Epithelial cell of esophagus (primary cell): Measurements from ENCODE around the gene DUSP16.

Experiments used
- DNase-seq: peaks from one replicate; pipeline ENCODE4 v3.0.0; 2010; ENCODE audit warnings: low read depth
- H3K4me3 ChIP-seq: 2 replicates; pipeline ENCODE4 v1.5.1; 2011; ENCODE audit warnings: mild to moderate bottlenecking, low read length, control low read depth
- CTCF ChIP-seq: IDR thresholded peaks from 2 replicates; pipeline ENCODE4 v1.5.1; 2011; ENCODE audit warnings: low read depth, mild to moderate bottlenecking, low read length, control low read depth, inconsistent platforms; ENCODE audit not compliant: insufficient read depth; ENCODE audit errors: missing control alignments

The DUSP16 gene

DNA sequence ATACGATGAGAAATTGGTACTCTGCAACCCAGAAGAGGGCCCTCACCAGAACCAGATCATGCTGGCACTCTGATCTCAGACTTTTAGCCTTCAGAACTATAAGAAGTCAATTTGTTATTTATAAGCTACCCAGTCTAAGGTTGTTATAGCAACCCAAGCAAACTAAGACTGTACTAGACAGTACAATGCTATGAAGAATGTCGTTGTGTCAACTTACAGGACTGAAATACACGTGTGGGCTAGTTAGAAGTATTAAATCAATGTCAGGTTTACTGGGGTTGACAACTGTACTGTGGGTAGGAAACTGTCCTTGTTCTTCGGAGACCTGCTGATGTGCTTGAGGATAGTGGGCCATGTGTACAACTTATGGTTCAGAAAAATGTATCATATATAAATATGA is 19.7 kb downstream of the DUSP16 start:
- no peak for DNase-seq
- no peak for TF ChIP-seq CTCF
- no peak overlapping the region for H3K4me3 ChIP-seq

- no peak for DNase-seq
- H3K4me3 ChIP-seq = no peak overlapping the region
- no peak for TF ChIP-seq CTCF
Measured at GRCh38 chr12:12542286-12542685, 20.4 kb downstream of the DUSP16 start.

DNA sequence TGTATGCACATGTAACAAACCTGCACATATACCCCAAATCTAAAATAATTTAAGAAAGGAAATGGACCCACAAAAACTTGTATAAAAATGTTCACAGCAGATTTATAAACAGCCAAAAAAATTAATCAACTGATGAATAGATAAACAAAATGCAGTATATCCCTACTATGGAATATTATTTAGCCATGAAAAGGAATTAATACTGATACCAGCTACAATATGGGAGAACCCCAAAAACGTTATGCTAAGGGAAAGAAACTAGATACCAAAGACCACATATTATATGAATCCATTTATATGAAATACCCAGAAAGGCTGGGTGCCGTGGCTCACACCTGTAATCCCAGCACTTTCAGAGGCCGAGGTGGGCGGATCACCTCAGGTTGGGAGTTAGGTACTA is 20.9 kb downstream of the DUSP16 start:
- DNase-seq = no peak
- TF ChIP-seq CTCF = no peak
- H3K4me3 ChIP-seq = no peak overlapping the region

DNA sequence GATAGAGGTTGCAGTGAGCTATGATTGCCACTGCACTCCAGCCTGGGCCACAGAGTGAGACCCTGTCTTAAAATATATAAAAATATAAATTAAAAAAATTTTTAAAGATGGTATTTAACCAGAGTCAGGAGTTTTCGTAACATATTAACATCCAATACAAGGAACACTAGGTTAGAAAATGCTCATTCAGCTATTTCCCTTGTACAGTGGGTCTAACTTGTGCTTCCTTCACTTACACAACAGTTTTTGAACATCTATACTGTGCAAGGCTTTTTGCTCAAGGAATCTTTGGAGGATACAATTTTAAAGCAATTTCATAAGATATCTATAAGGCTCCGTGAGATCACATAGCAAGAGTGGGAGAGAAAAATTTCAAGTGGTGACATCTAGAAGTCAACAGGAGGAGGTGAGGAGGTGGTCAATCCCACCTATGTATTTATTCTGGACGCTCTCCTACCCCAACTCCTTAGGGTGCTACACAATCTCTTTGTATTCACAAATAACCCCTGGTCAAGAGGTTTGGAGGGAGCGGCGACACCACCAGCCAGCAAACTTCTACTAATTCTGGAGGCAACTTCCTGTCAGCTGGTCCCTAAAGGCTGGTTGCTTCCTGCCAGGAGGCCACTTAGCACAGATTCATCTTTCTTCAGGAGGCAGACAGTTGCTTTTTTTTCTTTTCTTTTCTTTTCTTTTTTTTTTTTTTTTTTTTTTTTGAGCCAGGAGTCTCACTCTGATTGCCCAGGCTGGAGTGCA is 22.2 kb downstream of the DUSP16 start:
- TF ChIP-seq CTCF = no peak
- no peak for DNase-seq
- H3K4me3 ChIP-seq = no peak overlapping the region

GRCh38 chr12:12539028-12539810 is 23.4 kb downstream of the DUSP16 start:
- DNase-seq = peak; percentile 80
- TF ChIP-seq CTCF = no peak

DNA sequence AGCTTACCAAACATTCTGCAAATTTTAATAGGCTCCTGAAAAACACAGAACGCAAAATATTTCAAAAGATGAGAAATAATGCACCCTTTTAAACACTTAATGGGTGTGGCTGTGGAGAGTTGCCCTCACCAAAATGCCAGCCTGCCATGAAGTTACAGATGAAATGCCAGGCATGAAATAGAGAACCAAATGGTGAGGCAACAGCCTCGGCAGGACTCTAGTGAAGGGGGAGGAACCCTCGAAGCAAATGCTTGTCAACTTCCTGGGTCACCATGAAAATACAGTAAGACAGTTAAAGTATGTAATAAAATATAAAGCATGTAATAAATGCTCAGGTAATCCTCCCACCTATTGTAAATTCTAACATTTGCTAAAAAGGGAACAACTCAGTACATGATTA is 24.1 kb downstream of the DUSP16 start:
- no peak for DNase-seq
- TF ChIP-seq CTCF = no peak
- H3K4me3 ChIP-seq = no peak overlapping the region

More at GRCh38 chr12:12539028-12539810, 23.4 kb downstream of the DUSP16 start:
- no peak overlapping the region for H3K4me3 ChIP-seq
